HPDE6-E6E7 (cell line): Measurements from ENCODE around the gene EMILIN2.
"Not testable (repeated sequence)": the region's sequence is repeated elsewhere in the genome, so short reads cannot be mapped to it uniquely, and the experiment has no call there.

Experiments
- DNase-seq: peaks from one replicate; pipeline ENCODE4 v3.0.0; 2011; ENCODE audit warnings: missing footprints; ENCODE audit errors: extremely low spot score

EMILIN2 gene

DNA sequence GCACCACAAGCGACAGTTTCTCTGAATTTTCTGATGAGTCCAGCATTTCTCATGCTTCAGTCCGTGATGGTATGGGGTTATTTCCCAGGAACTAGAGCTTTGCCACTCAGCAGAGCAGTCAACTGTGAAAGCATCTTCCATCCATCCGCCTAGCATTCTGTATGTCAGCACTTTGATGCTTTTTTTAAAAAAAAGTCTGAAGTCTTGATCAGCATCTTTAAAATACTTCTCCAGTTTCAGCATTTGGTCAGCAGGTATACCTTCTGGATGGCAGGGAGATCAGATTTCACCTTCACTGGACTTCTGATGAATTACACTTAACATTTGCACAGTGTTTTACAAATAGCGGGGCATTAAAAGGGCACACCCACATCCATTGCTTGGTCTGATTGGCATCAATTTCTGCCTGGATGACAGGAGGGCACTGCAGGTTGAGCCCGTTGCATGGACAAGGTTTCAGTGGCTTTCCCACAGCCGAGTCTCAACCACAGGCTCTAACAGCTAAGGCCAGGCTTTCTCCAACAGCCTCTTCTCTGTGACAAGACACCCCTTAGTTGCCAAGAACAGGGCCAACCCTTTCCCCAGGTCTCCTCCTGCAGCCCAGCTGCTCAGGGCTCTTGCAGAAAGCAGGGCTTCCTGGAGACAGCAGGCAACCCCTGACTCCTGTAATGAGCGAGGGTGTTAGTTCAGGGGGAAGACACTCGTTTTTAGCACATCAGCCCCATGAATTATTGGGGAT, 54.0 kb downstream of the EMILIN2 start:
- no peak for DNase-seq

DNA sequence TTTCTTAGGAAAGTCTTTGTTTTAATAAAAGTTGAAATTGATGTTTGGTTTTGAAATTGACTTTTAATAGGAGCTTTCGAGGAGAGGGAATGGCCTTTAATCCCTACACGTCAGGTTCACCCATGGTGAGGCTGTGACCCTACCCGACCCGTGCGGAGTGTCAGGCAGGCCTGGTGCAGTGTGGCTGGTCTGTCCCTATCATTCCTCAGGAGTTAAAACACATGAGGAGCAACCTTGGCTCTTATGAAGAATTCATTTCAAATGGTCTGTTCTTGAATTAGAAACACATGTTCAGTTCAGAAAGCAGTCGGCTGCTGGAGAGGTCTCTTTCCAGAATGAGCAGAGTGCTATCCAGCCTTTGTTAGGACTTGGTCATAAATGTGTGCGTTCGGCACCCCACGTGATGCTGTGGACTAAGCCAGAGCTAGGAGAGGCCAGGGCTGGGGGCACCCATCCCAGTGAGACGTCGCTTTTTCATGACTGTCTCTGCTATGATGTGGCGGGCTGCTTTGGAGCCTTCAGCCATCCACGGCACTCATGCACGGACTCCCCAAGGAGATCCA, 54.7 kb downstream of the EMILIN2 start:
- DNase-seq: no peak

DNA sequence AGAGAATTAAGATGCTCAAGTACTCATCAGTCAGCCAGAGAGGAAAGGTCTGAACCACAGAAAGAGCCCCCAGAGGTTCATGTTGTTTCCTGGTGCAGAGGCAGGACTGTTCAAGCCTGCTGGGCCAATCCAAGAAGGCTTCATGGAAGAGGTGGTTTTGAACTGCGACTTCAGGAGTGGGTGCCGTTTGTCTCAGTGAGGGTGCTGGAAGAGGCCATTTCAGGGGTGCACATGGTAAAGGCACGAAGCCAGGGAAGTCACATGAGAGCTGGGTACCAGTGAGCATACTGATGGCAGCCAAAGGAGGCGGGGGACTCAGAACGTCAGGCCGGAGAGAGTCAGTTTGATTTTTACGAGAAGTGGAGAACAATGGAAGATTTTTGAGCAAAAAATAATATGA, 55.5 kb downstream of the EMILIN2 start:
- DNase-seq: no peak

DNA sequence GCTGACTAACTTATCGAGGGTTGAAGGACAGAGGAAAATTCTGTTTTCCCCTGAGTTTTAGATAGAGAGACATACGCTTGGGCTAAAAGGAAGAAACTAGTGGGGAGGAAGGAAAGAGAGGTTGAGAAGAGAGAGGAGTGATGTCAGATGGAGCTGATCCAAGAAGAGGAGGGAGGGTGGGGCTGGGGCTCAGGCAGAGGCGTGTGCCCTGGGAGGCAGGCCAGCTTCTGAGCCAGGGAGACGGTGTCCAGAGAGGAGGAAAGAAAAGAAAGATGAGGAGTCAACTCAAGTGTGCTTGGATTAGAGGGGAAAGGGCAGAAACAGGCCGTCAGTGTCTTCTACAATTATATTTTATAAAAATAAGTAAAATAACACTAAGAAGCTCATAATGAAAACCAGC, 56.2 kb downstream of the EMILIN2 start:
- DNase-seq: peak; percentile 28

DNA sequence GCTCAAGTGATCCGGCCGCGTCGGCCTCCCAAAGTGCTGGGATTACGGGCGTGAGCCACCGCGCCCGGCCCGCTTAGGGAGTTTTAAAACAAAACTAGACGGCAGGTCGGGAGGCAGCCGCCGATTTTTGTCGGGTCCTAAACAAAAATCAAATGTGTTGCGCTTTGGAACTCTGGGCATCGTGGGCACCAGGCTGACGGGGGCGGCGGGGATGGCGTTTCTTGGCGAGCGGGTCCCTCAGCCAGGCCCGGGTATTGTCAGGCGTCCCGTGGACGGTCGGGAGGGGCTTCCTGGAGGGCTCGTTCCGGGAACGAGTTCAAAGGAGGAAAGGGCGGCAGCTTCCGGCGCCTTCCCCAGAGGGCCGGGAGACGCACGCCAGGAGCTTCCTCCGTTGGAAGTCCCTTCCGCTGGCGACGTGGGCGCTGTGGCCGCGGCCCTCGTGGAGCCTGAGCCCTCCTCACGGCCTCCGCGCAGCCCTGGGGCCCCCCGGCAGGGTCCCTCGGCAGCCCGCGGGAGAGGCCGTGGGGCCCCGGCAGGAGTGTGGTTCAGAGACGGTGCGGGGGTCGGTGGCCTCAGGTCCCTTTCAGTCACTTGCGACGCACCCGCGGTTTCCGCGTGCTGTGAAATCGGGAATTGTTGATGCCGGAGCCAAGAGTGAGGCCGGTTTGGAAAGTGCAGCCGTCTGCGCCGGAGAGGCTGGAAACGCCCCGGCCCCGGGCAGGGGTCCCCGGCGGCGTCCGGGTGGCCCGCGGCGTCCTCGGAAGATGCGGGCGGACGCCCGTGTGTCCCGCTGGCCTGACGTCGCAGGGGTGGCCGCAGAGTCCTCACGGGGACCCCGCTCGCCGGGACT, 59.3 kb downstream of the EMILIN2 start:
- no peak for DNase-seq

DNA sequence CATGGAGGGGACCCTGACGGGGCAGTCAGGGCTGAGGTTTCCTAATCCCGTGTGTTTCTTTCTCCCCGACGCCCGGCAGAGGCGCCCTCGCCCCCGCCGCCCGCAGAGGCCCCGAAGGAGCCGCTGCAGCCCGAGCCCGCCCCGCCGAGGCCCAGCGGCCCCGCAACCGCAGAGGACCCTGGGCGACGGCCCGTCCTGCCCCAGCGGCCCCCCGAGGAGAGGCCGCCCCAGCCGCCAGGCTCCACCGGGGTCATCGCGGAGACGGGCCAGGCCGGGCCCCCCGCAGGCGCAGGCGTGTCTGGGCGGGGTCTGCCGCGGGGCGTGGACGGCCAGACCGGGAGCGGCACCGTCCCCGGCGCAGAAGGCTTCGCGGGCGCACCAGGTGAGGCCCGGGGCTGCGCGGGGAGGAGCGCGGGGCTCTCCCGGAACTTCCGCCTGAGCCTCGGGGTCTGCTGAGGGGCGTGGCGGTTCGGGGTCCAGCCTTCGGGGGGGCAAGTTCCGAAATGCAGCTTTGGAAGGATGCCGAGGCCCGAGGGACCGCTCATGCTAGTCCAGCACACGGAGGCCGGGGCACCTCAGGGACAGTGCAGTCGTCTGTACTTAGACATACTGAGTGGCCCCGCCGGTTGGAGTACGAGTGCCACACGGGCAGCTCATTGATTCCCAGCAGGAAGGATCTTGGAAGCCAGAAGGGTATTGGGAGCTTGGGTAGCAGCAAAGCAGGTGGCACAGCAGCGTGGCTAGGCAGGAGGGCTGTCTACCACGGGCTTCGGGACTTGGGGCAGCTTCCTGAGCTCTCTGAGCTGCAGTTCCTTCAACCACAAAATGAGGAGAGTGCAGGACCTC, 60.1 kb downstream of the EMILIN2 start:
- no peak for DNase-seq

DNA sequence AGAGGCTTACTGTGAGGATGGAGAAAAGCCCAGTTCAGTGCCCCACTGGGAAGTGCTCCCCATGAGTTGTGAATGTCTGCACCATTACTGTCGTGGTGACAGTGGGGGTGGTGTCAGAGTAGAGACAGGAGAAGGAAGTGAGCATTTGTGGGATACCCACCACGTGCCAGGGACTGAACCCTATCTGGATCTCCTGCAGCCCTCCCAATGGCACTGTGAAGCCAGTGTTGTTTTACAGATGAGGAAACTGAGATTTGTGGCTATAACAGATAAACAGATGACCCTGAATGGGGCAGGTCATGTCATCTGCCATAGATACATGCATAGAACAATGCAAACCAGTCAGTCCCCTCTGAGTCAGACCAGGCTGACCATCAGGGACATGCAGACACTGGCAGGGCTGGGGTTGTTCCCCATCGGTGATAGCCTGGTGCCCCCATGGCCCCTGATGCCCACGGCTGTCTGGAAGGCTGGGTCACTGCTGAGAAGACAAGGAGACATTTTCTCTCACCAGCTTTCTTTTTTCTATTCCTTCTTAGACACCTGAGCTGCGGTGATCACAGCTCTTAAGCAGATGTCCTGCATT, 60.8 kb downstream of the EMILIN2 start:
- no peak for DNase-seq

DNA sequence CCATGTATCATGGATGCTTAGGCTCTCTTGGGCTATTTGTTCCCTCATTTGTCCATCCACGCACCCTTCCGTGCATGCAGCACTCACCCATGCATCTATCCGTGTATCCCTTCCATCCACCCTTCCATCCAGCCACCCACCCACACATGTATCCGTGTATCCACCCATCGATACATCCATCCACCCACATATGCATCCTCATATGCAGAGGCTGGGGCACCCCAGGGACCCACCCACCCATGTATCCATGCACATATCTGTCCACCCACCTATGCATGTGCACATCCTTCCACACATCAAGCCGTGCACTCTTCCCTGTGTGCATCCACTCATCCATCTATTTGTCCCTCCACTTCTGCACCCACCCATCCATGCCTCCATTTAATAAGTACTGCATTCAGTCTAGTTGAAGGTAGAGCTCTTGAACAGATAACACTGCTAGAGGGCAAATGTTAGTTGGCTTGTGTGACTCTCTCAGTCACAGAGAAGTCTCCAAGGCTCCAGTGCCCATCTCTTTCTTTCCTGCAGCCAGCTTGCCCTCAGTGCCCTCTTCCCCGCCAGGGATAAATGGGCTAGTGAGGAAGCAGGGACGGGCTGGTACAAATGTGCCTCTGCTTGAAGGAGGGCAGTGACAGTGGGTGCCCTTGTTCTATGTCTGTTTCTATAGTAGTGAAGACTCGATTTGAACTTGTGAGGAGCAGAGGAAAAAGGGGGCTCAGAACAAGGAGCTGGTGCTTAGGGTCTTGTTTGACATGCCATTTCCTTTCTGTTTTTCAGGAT, 61.5 kb downstream of the EMILIN2 start:
- DNase-seq: no peak

DNA sequence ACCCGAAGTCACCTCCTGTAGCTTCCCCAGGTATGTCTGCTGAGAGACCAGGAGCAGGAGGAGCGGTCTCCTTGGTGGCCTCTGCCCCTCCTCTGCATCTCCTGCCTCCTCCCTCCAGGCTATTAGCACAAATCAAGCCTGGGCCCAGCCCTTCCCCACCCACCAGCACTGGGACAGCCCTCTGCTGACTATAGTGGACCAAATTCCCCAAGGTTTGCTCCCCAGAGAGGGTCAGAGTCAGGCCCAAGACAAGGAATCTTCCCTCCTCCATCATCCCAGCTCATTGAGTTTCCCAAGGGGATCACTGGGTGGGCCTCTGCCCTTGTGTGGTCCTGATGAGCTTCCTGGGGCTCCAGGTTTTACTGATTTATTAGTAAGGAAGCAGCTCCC, 62.1 kb downstream of the EMILIN2 start:
- no peak for DNase-seq

DNA sequence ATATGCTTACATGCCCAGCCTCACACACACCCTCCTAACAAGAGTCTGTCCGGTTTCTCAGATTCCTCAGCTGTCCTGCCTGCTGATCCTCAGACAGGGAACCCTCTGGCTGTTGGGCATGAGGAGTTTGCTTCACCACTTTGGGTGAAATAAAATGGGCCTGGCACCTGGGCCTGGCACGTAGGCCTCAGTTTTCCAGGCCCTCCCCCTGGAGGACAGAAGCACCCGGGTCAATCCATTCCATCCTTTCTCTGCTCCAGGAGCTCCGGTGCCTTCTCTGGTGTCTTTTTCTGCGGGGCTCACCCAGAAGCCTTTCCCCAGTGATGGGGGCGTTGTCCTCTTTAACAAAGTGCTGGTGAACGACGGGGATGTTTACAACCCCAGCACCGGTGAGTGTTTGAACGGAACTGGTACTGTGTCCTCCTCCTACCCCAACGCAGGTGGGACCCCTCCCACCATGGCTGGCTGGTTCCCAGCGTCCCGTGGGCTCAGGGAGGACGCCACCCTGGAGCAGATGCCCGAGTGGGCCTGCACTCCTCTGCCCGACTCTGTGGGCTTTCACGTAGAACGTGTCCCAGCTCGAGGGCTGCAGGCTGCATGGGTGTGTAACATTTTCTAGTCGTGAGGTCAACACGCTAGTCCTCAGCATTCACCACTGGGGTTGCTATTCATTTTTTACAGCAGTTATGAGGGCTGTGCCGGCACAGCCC, 62.8 kb downstream of the EMILIN2 start:
- no peak for DNase-seq

DNA sequence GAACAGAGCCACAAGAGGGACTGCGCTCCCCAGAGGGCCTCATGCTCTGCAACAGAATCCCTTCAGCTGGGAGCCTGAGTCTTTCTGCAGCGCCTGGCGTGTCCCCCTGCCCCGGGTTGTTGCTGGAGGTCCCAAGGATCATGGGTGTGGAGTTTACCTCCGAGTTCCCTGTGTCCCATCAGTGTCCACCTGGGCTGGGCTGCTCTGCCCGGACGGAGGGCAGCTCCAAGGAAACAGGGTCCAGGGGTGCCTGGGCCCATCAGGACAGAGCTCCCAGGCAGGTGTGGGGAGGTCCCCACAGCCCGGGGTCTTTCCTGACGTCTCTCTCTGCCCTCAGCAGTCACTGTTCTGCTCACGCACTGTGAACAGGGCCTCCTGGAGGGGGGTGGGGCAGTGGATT, 63.5 kb downstream of the EMILIN2 start:
- DNase-seq: no peak

DNA sequence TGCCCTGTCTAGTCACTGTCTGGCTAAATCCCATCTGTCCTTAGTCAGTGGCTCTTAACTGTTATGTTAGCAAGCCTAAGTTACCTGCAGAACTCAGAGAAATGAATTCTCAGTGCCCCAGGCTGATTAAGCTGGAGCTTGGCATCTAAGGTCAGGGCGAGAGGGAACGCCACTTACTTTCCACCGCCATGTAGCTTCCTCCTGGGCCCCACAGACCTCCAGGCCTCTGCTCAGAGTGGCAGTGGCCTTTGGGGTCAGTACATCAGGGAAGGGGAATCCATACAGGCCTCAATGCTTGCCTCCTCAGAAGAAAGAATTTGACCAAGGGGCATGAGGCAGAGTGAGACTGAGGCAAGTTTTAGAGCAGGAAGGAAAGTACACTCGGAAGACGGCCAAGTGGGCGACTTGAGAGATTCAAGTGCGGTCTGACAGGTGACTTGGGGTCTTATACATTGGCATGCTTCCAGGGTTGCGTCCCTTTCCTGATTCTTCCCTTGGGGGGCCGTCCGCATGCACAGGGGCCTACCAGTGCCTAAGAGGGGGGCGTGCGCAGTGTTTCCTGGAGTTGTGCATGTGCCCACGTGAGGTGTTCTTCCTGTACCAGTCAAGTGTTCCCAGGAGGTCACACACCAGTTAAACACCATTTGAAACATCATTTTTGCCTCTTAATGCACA, 64.1 kb downstream of the EMILIN2 start:
- DNase-seq: no peak

DNA sequence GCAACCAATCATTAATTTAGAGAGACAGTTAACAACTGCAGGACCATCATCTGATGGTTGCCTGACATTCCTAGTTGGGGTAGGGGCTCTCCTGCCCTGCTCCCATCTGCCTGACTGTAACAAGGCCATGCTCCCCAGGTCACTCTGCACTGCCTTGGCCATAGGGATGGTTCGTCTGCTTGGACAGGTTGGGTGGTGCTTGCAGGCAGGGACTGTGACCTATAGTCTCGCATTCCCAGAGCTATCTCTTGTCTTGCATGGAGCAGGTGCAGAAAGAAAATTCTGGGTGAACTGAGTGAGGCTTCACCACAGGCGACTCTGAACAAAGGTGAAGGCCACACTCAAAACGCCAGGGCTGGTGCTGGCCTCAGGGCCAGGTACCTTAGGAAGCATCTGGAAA, 64.7 kb downstream of the EMILIN2 start:
- no peak for DNase-seq

DNA sequence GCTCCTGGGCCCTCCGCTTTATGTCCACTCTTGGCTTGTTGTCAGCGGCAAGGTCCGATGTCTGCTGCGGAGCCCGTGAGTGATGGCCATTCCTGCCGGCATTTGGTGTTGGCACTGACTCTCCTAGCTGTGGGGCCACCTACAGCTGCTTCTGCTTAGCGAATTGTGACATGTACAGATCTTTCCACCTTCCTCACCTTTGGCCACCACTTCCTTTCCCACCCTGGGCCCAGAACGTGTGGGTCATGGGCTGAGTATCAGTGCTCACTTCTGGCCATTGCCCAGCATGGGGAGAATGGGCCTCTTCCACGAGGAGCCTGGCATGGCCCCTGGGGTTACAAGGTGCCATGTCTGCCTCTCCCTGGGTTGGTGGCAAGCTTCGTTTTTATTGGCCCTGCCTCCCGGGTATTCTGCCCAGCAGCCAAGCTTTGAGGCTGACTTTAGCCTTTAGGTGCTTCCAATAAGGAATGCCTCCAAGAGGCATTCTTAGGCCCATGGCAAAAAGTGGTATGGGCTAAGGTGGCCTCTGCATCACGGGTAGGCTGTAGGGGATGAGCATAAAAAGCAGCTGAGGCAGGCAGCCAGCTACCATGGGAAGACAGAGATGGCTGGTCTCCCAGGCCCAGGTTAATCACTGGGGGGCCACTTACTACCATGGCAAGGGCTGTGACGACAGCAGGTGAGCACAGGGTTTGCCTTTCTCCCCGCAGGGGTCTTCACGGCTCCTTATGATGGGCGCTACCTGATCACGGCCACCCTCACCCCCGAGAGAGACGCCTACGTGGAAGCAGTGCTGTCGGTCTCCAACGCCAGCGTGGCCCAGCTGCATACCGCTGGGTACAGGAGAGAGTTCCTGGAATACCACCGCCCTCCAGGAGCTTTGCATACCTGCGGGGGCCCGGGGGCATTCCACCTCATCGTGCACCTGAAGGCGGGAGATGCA, 65.8 kb downstream of the EMILIN2 start:
- no peak for DNase-seq

DNA sequence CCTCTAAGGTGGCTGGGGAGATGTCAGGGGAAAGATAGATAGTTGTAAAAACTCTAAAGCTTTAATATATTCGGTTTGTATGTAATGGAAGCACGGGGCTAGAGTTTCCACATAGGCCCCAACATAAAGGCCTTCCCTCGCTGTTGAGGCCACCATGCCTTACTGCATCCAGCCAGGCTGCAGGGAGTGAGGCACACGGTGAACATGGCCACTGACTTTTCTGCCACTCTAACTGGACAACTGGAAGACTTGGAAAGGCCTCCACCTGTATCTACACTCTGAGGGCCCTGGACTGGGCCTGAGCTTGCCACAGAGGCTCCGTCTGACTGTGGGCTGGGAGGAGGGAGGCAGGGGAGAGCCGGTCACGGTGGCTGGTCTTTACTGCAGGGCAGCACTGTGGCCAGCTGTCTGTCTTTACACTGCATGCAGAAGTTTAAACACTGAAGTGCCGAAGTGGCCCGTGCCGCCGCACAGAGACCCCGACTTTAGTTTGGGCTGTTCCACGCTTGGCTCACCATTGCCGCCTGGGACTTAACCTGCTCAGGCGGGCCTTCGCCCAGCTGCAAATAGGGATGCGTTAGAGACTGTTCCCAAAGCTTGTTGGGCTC, 66.7 kb downstream of the EMILIN2 start:
- no peak for DNase-seq

DNA sequence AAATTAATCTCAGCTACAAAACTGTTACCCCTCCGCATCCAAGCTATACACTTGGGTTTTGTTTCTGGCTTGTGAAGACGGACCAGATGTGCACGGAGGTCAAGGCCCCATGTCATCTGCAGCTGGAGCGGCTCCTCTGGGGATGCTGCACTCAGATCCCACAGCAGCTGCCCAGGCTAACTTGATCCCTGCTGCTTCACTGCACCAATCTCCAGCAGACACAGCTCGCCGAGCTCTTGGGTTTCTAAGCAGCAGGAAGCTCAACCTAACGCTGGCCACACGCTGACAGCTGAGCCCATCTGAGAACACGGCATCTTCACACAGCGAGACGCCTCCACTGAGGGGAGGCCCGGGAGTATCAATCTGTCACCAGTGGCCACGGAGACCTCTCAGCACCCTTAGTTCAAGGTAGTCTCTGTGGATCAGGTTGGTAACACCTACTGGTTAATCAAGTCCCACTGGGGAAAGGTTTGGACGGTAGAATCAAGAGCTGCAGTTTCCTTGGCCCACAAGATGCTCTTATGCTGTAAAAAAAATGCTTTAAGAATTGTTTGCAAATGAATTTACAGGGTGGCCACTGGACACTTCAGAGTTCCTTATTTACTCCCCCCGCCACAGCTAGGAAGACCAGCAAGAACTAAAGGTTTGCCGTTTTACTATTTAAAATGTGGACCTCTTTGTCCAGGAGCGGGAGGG, 67.5 kb downstream of the EMILIN2 start:
- DNase-seq: no peak

DNA sequence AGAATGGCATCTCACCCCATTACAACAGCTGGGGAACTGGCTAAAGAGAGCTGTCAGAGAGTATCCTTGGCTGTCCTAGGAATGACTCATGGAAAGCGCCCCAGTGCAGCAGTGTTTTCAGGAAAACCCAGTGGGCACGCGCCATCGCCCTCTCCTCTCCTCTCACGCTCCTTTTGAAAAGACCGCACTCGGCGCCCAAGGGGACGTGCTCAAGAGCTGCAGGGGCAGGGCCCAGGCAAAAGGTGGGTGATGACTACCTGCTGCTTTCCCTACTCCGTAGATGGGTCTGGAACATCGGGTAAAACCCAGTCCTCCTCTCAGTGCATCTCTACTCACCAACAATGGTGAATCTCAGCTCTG, 68.1 kb downstream of the EMILIN2 start:
- no peak for DNase-seq

DNA sequence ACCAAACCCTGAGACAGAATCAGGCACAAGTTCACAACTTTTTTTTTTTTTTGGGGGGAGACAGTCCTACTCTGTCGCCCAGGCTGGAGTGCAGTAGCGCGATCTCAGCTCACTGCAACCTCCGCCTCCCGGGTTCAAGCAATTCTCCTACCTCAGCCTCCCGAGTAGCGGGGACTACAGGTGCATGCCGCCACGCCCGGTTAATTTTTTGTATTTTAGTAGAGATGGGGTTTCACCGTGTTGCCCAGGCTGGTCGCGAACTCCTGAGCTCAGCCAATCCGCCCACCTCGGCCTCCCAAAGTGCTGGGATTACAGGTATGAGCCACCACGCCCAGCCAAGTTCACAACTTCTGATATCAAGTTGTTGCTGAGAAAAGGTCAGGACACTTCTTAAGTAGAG, 68.7 kb downstream of the EMILIN2 start:
- not testable (repeated sequence) for DNase-seq
